WTC11 (cell line): Measurements from ENCODE around the gene IL24. TPM values are rescaled to one million over a fixed set of nuclear protein-coding genes. Genes with fewer than 3 reads are reported as not detected.

ENCODE experiments used
- ATAC-seq: fragments of 200-7000 bp; cut with Tn5 transposase; 2 replicates; pipeline ENCODE4 v1.10.0; 2021; ENCODE audit warnings: mild to moderate bottlenecking, moderate library complexity
- CTCF ChIA-PET: fragments of 300-600 bp; sonication (Branson Sonifier 250); formaldehyde crosslinking; loops from one replicate; lab custom pipeline; 2021; ENCODE audit warnings: antibody characterized with exemption; lab: Charles Lee
- POLR2A ChIA-PET: fragments of 350-600 bp; sonication (Branson Sonifier 250); formaldehyde crosslinking; loops from one replicate; lab custom pipeline; 2021; ENCODE audit warnings: antibody characterized with exemption; lab: Charles Lee
- DNase-seq: peaks from one replicate; pipeline ENCODE4 v3.0.0; 2021; ENCODE audit warnings: low spot score
- H3K27ac Mint-ChIP-seq: 2 replicates; pipeline ENCODE4 v1.8.0; 2021; ENCODE audit warnings: mixed read lengths
- H3K27me3 Mint-ChIP-seq: 2 replicates; pipeline ENCODE4 v1.8.0; 2021; ENCODE audit warnings: low read depth, mild to moderate bottlenecking, moderate library complexity, mixed read lengths
- H3K36me3 Mint-ChIP-seq: 2 replicates; pipeline ENCODE4 v1.8.0; 2021; ENCODE audit warnings: mixed read lengths
- H3K4me1 Mint-ChIP-seq: 2 replicates; pipeline ENCODE4 v1.8.0; 2022; ENCODE audit warnings: mixed read lengths
- H3K4me3 Mint-ChIP-seq: 2 replicates; pipeline ENCODE4 v1.8.0; 2021; ENCODE audit warnings: mild to moderate bottlenecking, moderate library complexity, mixed read lengths
- H3K9me3 Mint-ChIP-seq: 2 replicates; pipeline ENCODE4 v1.8.0; 2021; ENCODE audit warnings: mixed read lengths
- AFF4 ChIP-seq: sonication (generic); formaldehyde crosslinking; IDR thresholded peaks from 2 replicates; pipeline ENCODE4 v1.8.1; 2023; ENCODE audit warnings: mild to moderate bottlenecking, missing genetic modification reagents, borderline replicate concordance
- CREB1 ChIP-seq: sonication (generic); formaldehyde crosslinking; IDR thresholded peaks from 2 replicates; pipeline ENCODE4 v1.8.0; 2023; ENCODE audit warnings: mild to moderate bottlenecking, missing genetic modification reagents
- EMX1 ChIP-seq: fragments of 250-450 bp; sonication (Bioruptor Pico); IDR thresholded peaks from 2 replicates; pipeline ENCODE4 v1.8.0; 2021; ENCODE audit warnings: mild to moderate bottlenecking
- ERG ChIP-seq: fragments of 250-450 bp; sonication (Bioruptor Pico); IDR thresholded peaks from 2 replicates; pipeline ENCODE4 v1.8.0; 2021; ENCODE audit warnings: mild to moderate bottlenecking
- ESRRA ChIP-seq: sonication (generic); formaldehyde crosslinking; IDR thresholded peaks from 2 replicates; pipeline ENCODE4 v1.8.1; 2022; ENCODE audit warnings: mild to moderate bottlenecking, missing genetic modification reagents, borderline replicate concordance
- FOXJ3 ChIP-seq: sonication (generic); formaldehyde crosslinking; IDR thresholded peaks from 2 replicates; pipeline ENCODE4 v1.9.0; 2021; ENCODE audit warnings: missing genetic modification reagents, mild to moderate bottlenecking, borderline replicate concordance
- FOXP4 ChIP-seq: sonication (generic); formaldehyde crosslinking; IDR thresholded peaks from 2 replicates; pipeline ENCODE4 v1.8.0; 2022; ENCODE audit warnings: mild to moderate bottlenecking, missing genetic modification reagents
- HMGXB4 ChIP-seq: sonication (generic); formaldehyde crosslinking; IDR thresholded peaks from 2 replicates; pipeline ENCODE4 v1.8.1; 2023; ENCODE audit warnings: mild to moderate bottlenecking, moderate library complexity, missing genetic modification reagents
- IRF1 ChIP-seq: sonication (generic); formaldehyde crosslinking; IDR thresholded peaks from 2 replicates; pipeline ENCODE4 v1.8.0; 2023; ENCODE audit warnings: missing genetic modification reagents
- KAT7 ChIP-seq: sonication (generic); formaldehyde crosslinking; IDR thresholded peaks from 2 replicates; pipeline ENCODE4 v1.8.1; 2023; ENCODE audit warnings: missing genetic modification reagents, mild to moderate bottlenecking, borderline replicate concordance
- NFATC4 ChIP-seq: fragments of 250-450 bp; sonication (Bioruptor Pico); IDR thresholded peaks from 2 replicates; pipeline ENCODE4 v1.9.0; 2021; ENCODE audit warnings: mild to moderate bottlenecking
- OVOL2 ChIP-seq: fragments of 250-450 bp; sonication (Bioruptor Pico); IDR thresholded peaks from 2 replicates; pipeline ENCODE4 v1.9.0; 2021; ENCODE audit warnings: mild to moderate bottlenecking, borderline replicate concordance
- PRDM15 ChIP-seq: sonication (generic); formaldehyde crosslinking; IDR thresholded peaks from 2 replicates; pipeline ENCODE4 v1.8.0; 2022; ENCODE audit warnings: missing genetic modification reagents
- PREB ChIP-seq: sonication (generic); formaldehyde crosslinking; IDR thresholded peaks from 2 replicates; pipeline ENCODE4 v1.8.1; 2022; ENCODE audit warnings: mild to moderate bottlenecking, missing genetic modification reagents, moderate library complexity, borderline replicate concordance
- TP53 ChIP-seq: sonication (generic); formaldehyde crosslinking; IDR thresholded peaks from 2 replicates; pipeline ENCODE4 v1.8.1; 2023; ENCODE audit warnings: mild to moderate bottlenecking, missing genetic modification reagents
- ZNF219 ChIP-seq: sonication (generic); formaldehyde crosslinking; IDR thresholded peaks from 2 replicates; pipeline ENCODE4 v1.8.0; 2023; ENCODE audit warnings: missing genetic modification reagents, mild to moderate bottlenecking, borderline replicate concordance
- ZNF396 ChIP-seq: fragments of 250-450 bp; sonication (Bioruptor Pico); IDR thresholded peaks from 2 replicates; pipeline ENCODE4 v1.8.0; 2021; ENCODE audit warnings: mild to moderate bottlenecking, moderate library complexity, borderline replicate concordance
- ZNF416 ChIP-seq: fragments of 250-450 bp; sonication (Bioruptor Pico); IDR thresholded peaks from 2 replicates; pipeline ENCODE4 v1.9.0; 2021; ENCODE audit warnings: mild to moderate bottlenecking, inconsistent platforms
- total RNA-seq: library from RNA; stranded (reverse); gene quantifications from 3 replicates; pipeline ENCODE4 v1.2.3, GENCODE V29; 2021

Gene IL24
- total RNA-seq, 1 experiment from 2014 or later, result not detected

GRCh38 chr1:206886831-206887230 lies 10.4 kb upstream of the IL24 start:
- Mint-ChIP-seq H3K4me1 (peaks cover 19% of the 10 kb centered on the region), H3K36me3 (no peaks in the 10 kb centered on the region), H3K27me3 (no peaks in the 10 kb centered on the region), H3K9me3 (peaks cover 6% of the 10 kb centered on the region), H3K27ac (no peak overlapping the region), H3K4me3 (no peak overlapping the region)
- TF ChIP-seq HMGXB4, result no peak
- TF ChIP-seq PRDM15 (CRISPR knock-in tag), result no peak
- TF ChIP-seq IRF1 (CRISPR knock-in tag), result no peak
- ChIA-PET CTCF (no interaction called here), POLR2A (no interaction called here)
- DNase-seq (no peak), ATAC-seq (no peak)

- no peak for DNase-seq
- ATAC-seq, result no peak
- no peaks in the 10 kb centered on the region for H3K27me3 Mint-ChIP-seq
- peaks cover under 1% of the 10 kb centered on the region; the same call in 1 of the 2 replicates for H3K9me3 Mint-ChIP-seq
- no peaks in the 10 kb centered on the region for H3K36me3 Mint-ChIP-seq
- no peak overlapping the region for H3K4me3 Mint-ChIP-seq
- CTCF ChIA-PET, result no interaction called here
- H3K27ac Mint-ChIP-seq, result no peak overlapping the region
- TF ChIP-seq PREB (CRISPR knock-in tag) (no peak), ESRRA (no peak), ZNF219 (CRISPR knock-in tag) (no peak), OVOL2 (CRISPR knock-in tag) (no peak), AFF4 (CRISPR knock-in tag) (no peak), CREB1 (CRISPR knock-in tag) (no peak), ERG (CRISPR knock-in tag) (no peak), NFATC4 (CRISPR knock-in tag) (no peak), FOXP4 (CRISPR knock-in tag) (no peak), FOXJ3 (no peak), KAT7 (no peak), TP53 (CRISPR knock-in tag) (no peak), ZNF416 (no peak), ZNF396 (CRISPR knock-in tag) (no peak), EMX1 (CRISPR knock-in tag) (no peak)
- POLR2A ChIA-PET, result no interaction called here
- H3K4me1 Mint-ChIP-seq, result peaks cover 19% of the 10 kb centered on the region
Measured at GRCh38 chr1:206887701-206888100, 9.5 kb upstream of the IL24 start.
